Muscle layer of duodenum (tissue), 2 donors: ENCODE measurements around the gene ANXA2.

Experiments used
- H3K27ac ChIP-seq: one replicate; pipeline ENCODE4 v1.7.0; 2013; ENCODE audit warnings: mild to moderate bottlenecking, low read length
- H3K27me3 ChIP-seq: one replicate; pipeline ENCODE4 v1.7.0; 2013; ENCODE audit warnings: low read depth, mild to moderate bottlenecking, control low read depth, low read length
- H3K36me3 ChIP-seq, 2 donors: one replicate each; pipeline ENCODE4 v1.7.0; 2013; ENCODE audit warnings: low read length in 2 of 2, control low read depth in 1 of 2, mild to moderate bottlenecking in 1 of 2; ENCODE audit not compliant: insufficient read depth in 2 of 2, control insufficient read depth in 1 of 2
- H3K4me1 ChIP-seq, 2 donors: one replicate each; pipeline ENCODE4 v1.7.0; 2013; ENCODE audit warnings: low read length in 2 of 2, mild to moderate bottlenecking in 2 of 2, control low read depth in 1 of 2, moderate library complexity in 1 of 2; ENCODE audit not compliant: insufficient read depth in 2 of 2, control insufficient read depth in 1 of 2
- H3K4me3 ChIP-seq, 2 donors: one replicate each; pipeline ENCODE4 v1.7.0; 2013; ENCODE audit warnings: low read length in 2 of 2, low read depth in 1 of 2, mild to moderate bottlenecking in 1 of 2
- H3K9me3 ChIP-seq, 2 donors: one replicate each; pipeline ENCODE4 v1.7.0; 2013; ENCODE audit warnings: low read length in 2 of 2, control low read depth in 1 of 2, mild to moderate bottlenecking in 1 of 2; ENCODE audit not compliant: control insufficient read depth in 1 of 2
- donor health status: healthy.

The ANXA2 gene

DNA sequence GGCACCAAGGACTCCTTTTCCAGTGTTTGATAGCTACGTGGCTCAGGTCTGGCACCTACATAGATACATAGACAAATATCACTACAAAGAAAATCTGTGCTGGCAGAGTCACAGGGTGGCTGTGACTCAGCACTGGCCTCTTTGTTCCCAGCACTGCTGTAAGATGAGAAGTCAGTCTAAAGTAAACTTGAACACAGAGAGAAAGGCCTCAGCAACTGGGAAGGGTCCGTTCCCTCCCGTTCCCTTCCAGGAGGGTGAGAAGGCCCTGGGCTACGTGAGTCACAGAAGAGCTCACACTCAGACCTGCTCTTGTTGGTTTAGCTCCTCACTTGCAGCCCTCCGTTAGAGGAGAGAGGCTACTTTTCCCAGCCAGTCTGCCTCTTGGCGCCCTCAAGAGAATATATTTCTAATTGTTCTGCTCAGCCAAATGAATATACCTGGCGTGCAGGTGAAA, 23.1 kb downstream of the ANXA2 start:
- Histone ChIP-seq H3K36me3 (peaks cover 18 to 48% of the 10 kb centered on the region in 2 donors), H3K4me1 (peaks cover 7 to 28% of the 10 kb centered on the region in 2 donors), H3K9me3 (no peaks in the 10 kb centered on the region), H3K27ac (peak overlapping the region; percentile 76), H3K4me3 (no peak overlapping the region), H3K27me3 (no peaks in the 10 kb centered on the region)

GRCh38 chr15:60374209-60374608, 23.6 kb downstream of the ANXA2 start:
- H3K4me1 ChIP-seq: peaks cover 7 to 28% of the 10 kb centered on the region in 2 donors
- peak overlapping the region; percentile 76 for H3K27ac ChIP-seq

GRCh38 chr15:60373745-60374144, 24.0 kb downstream of the ANXA2 start:
- H3K4me3 ChIP-seq: no peak overlapping the region
- no peaks in the 10 kb centered on the region for H3K9me3 ChIP-seq
- H3K36me3 ChIP-seq: peaks cover 18 to 53% of the 10 kb centered on the region in 2 donors
- peaks cover 7 to 28% of the 10 kb centered on the region in 2 donors for H3K4me1 ChIP-seq
- H3K27ac ChIP-seq: peak overlapping the region; percentile 76
- H3K27me3 ChIP-seq: no peaks in the 10 kb centered on the region

More at GRCh38 chr15:60374209-60374608, 23.6 kb downstream of the ANXA2 start:
- H3K4me3 ChIP-seq: no peak overlapping the region
- H3K9me3 ChIP-seq: no peaks in the 10 kb centered on the region
- peaks cover 18 to 52% of the 10 kb centered on the region in 2 donors for H3K36me3 ChIP-seq
- H3K27me3 ChIP-seq: no peaks in the 10 kb centered on the region

GRCh38 chr15:60373327-60373726, 24.5 kb downstream of the ANXA2 start:
- Histone ChIP-seq H3K36me3 (peaks cover 18 to 53% of the 10 kb centered on the region in 2 donors), H3K27me3 (no peaks in the 10 kb centered on the region), H3K4me1 (peaks cover 7 to 28% of the 10 kb centered on the region in 2 donors), H3K9me3 (no peaks in the 10 kb centered on the region), H3K27ac (peak overlapping the region; percentile 76), H3K4me3 (no peak overlapping the region)

- H3K4me1 ChIP-seq: peaks cover 7 to 28% of the 10 kb centered on the region in 2 donors
- H3K27me3 ChIP-seq: no peaks in the 10 kb centered on the region
- no peak overlapping the region for H3K4me3 ChIP-seq
- H3K27ac ChIP-seq: peak overlapping the region; percentile 40
- H3K9me3 ChIP-seq: no peaks in the 10 kb centered on the region
- peaks cover 18 to 53% of the 10 kb centered on the region in 2 donors for H3K36me3 ChIP-seq
Measured at GRCh38 chr15:60372756-60373155, 25.0 kb downstream of the ANXA2 start.

GRCh38 chr15:60372227-60372626, 25.6 kb downstream of the ANXA2 start:
- peaks cover 7 to 28% of the 10 kb centered on the region in 2 donors for H3K4me1 ChIP-seq
- H3K27me3 ChIP-seq: no peaks in the 10 kb centered on the region
- H3K36me3 ChIP-seq: peaks cover 18 to 53% of the 10 kb centered on the region in 2 donors
- peak overlapping the region; percentile 40 for H3K27ac ChIP-seq
- no peaks in the 10 kb centered on the region for H3K9me3 ChIP-seq
- no peak overlapping the region for H3K4me3 ChIP-seq

- Histone ChIP-seq H3K4me3 (peak overlapping the region in 1 of 2 donors; percentile 17), H3K27me3 (no peaks in the 10 kb centered on the region), H3K36me3 (peaks cover 11 to 45% of the 10 kb centered on the region in 2 donors), H3K27ac (peak overlapping the region; percentile 90), H3K9me3 (no peaks in the 10 kb centered on the region), H3K4me1 (peaks cover 7 to 28% of the 10 kb centered on the region in 2 donors)
Measured at GRCh38 chr15:60371175-60372051, 26.4 kb downstream of the ANXA2 start.

DNA sequence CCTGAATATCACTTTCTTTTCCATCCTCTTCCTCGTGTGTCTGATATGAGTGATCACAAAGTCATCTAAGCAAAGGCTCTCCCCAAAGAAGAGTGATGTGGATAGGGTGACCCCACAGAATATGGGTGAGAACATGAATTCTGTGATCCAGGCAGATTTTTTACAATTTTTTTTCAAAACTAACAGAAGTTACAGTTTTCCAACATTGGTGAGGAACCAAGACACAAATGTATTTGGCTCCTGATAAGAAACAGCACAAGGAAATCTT, 27.0 kb downstream of the ANXA2 start:
- H3K4me1 ChIP-seq: peaks cover 7 to 26% of the 10 kb centered on the region in 2 donors
- peak overlapping the region; percentile 90 for H3K27ac ChIP-seq
- H3K27me3 ChIP-seq: no peaks in the 10 kb centered on the region
- peak overlapping the region in 1 of 2 donors; percentile 17 for H3K4me3 ChIP-seq
- no peaks in the 10 kb centered on the region for H3K9me3 ChIP-seq
- H3K36me3 ChIP-seq: peaks cover 8 to 42% of the 10 kb centered on the region in 2 donors

DNA sequence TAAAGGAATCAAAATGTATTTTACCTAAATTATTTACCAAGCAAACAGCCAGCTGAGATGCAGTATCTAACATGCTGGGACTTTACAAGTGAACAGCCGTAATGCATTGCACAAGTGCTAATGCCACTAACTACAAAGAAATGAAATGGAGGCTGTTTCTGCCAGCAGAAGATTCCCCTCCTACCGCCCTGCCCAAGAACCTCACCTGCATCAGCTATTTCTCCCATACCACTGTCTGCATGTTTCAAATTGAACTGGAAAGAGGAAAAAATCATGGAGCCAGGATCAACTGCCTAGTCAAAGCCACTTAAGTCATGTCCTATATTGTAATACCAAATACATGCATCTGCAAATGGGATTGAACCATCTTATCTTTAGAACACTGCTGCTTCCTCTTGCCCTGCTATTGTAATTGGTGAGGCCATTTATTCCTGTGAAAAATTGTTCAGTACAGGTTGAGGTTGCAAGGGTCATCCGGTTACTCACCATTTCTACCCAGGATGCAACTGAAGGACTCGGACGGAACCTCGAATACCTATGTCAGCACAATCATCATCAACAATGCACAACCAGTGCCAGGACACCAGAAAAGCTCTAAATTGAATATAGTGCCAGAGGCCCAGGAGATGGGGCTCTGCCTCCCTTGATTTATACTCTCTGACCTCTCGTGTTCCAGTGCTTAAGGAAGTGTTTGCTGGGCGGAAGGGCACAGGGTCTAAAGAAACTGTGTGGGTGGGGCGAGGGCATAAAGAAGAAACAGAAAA, 27.5 kb downstream of the ANXA2 start:
- H3K36me3 ChIP-seq: peaks cover 5 to 37% of the 10 kb centered on the region in 2 donors
- no peak overlapping the region for H3K4me3 ChIP-seq
- H3K9me3 ChIP-seq: no peaks in the 10 kb centered on the region
- H3K27ac ChIP-seq: peak overlapping the region; percentile 90
- H3K27me3 ChIP-seq: no peaks in the 10 kb centered on the region
- peaks cover 7 to 21% of the 10 kb centered on the region in 2 donors for H3K4me1 ChIP-seq

- Histone ChIP-seq H3K27me3 (no peaks in the 10 kb centered on the region), H3K4me1 (peaks cover 7 to 15% of the 10 kb centered on the region in 2 donors), H3K36me3 (peaks cover 5 to 31% of the 10 kb centered on the region in 2 donors), H3K4me3 (no peak overlapping the region), H3K9me3 (no peaks in the 10 kb centered on the region), H3K27ac (peak overlapping the region; percentile 33)
Measured at GRCh38 chr15:60369696-60370095, 28.1 kb downstream of the ANXA2 start.

- Histone ChIP-seq H3K9me3 (no peaks in the 10 kb centered on the region), H3K4me3 (no peak overlapping the region), H3K27ac (no peak overlapping the region), H3K36me3 (peaks cover 17 to 41% of the 10 kb centered on the region in 2 donors), H3K27me3 (no peaks in the 10 kb centered on the region), H3K4me1 (peaks cover 20 to 28% of the 10 kb centered on the region in 2 donors)
Measured at GRCh38 chr15:60364612-60364924, 33.2 kb downstream of the ANXA2 start.
